ENCODE measurements around the gene PLA2R1.

PLA2R1 gene

GRCh38 chr2:160062292-160063005, at the start of gene PLA2R1:
Gene PLA2R1, minus strand, starts transcription at chr2:160062615. Its CDS starts 212 bp downstream, at chr2:160062403.
- DNase-seq (ENCODE audit: low read depth) = no peak

GRCh38 chr2:160110674-160111239, 48.3 kb upstream of the PLA2R1 start:
- DNase-seq (ENCODE audit: low read depth) = no peak

GRCh38 chr2:160109939-160110673, 47.7 kb upstream of the PLA2R1 start:
- DNase-seq (ENCODE audit: low read depth) = peak; percentile 11

- no peak for DNase-seq (ENCODE audit: low read depth)
Observed at GRCh38 chr2:160109243-160109642, 46.8 kb upstream of the PLA2R1 start.

- no peak for DNase-seq (ENCODE audit: low read depth)
Observed at GRCh38 chr2:160108646-160109045, 46.2 kb upstream of the PLA2R1 start.

- DNase-seq (ENCODE audit: low read depth) = no peak
Observed at GRCh38 chr2:160105366-160105765, 43.0 kb upstream of the PLA2R1 start.

GRCh38 chr2:160104115-160104514, 41.7 kb upstream of the PLA2R1 start:
- no peak for DNase-seq (ENCODE audit: low read depth)

- no peak for DNase-seq (ENCODE audit: low read depth)
Observed at GRCh38 chr2:160097326-160097725, 34.9 kb upstream of the PLA2R1 start.

GRCh38 chr2:160096409-160096808, 34.0 kb upstream of the PLA2R1 start:
- no peak for DNase-seq (ENCODE audit: low read depth)

- no peak for DNase-seq (ENCODE audit: low read depth)
Observed at GRCh38 chr2:160092445-160092844, 30.0 kb upstream of the PLA2R1 start.

GRCh38 chr2:160091381-160091780, 29.0 kb upstream of the PLA2R1 start:
- DNase-seq (ENCODE audit: low read depth) = no peak

GRCh38 chr2:160087854-160088745, 25.7 kb upstream of the PLA2R1 start:
- no peak for DNase-seq (ENCODE audit: low read depth)

- no peak for DNase-seq (ENCODE audit: low read depth)
Observed at GRCh38 chr2:160085662-160086061, 23.2 kb upstream of the PLA2R1 start.

- no peak for DNase-seq (ENCODE audit: low read depth)
Observed at GRCh38 chr2:160077912-160078810, 15.7 kb upstream of the PLA2R1 start.

GRCh38 chr2:160076914-160077313, 14.5 kb upstream of the PLA2R1 start:
- no peak for DNase-seq (ENCODE audit: low read depth)

- DNase-seq (ENCODE audit: low read depth) = no peak
Observed at GRCh38 chr2:160076241-160076640, 13.8 kb upstream of the PLA2R1 start.

- no peak for DNase-seq (ENCODE audit: low read depth)
Observed at GRCh38 chr2:160075171-160075570, 12.8 kb upstream of the PLA2R1 start.

GRCh38 chr2:160073284-160073888, 11.0 kb upstream of the PLA2R1 start:
- no peak for DNase-seq (ENCODE audit: low read depth)

GRCh38 chr2:160068906-160069305, 6.5 kb upstream of the PLA2R1 start:
- no peak for DNase-seq (ENCODE audit: low read depth)

- no peak for DNase-seq (ENCODE audit: low read depth)
Observed at GRCh38 chr2:160064916-160065315, 2.5 kb upstream of the PLA2R1 start.
